Measurements from ENCODE around the gene ANGEL1.

- no peak for TF ChIP-seq REST (IDR thresholded peaks at IDR 0.05; ENCODE audit: borderline replicate concordance)
- TF ChIP-seq REST (CRISPR knock-in tag; IDR thresholded peaks at IDR 0.05; ENCODE audit: low read depth), result no peak
- no peak for TF ChIP-seq SMAD4 (CRISPR knock-in tag; conservative IDR thresholded peaks at IDR 0.05)
- no peak for TF ChIP-seq NR0B1 (IDR thresholded peaks at IDR 0.05; ENCODE audit: partially characterized antibody)
- no peak for TF ChIP-seq YY1 (IDR thresholded peaks at IDR 0.05; ENCODE audit: borderline replicate concordance in 1 of 3, control insufficient read depth in 1 of 3, extremely low read depth in 1 of 3, insufficient read depth in 3 of 3, insufficient read length in 1 of 3, insufficient replicate concordance in 2 of 3, low read depth in 1 of 3, low read length in 2 of 3)
- TF ChIP-seq CTCF (IDR thresholded peaks at IDR 0.05 in 2 of 3, conservative IDR thresholded peaks at IDR 0.05 in 1 of 3; ENCODE audit: insufficient read depth in 2 of 3, low read depth in 1 of 3, low read length in 3 of 3), result no peak
- no peak for TF ChIP-seq NR2C1 (IDR thresholded peaks at IDR 0.05)
- TF ChIP-seq NR2C1 (tag; IDR thresholded peaks at IDR 0.05), result no peak
- no peak for TF ChIP-seq JUND (IDR thresholded peaks at IDR 0.05; ENCODE audit: borderline replicate concordance, low read depth, low read length)
- TF ChIP-seq JUND (tag; IDR thresholded peaks at IDR 0.05; ENCODE audit: borderline replicate concordance, low read depth, low read length), result no peak
- no peak for TF ChIP-seq POLR3G (IDR thresholded peaks at IDR 0.05; ENCODE audit: extremely low read depth, insufficient read length, insufficient replicate concordance)
- no peak for TF ChIP-seq USF1 (CRISPR knock-in tag; IDR thresholded peaks at IDR 0.05)
- TF ChIP-seq MAFF (IDR thresholded peaks at IDR 0.05; ENCODE audit: low read length), result no peak
- no peak for TF ChIP-seq POLR2A (conservative IDR thresholded peaks at IDR 0.05)
- no peak for TF ChIP-seq RAD51 (IDR thresholded peaks at IDR 0.05; ENCODE audit: borderline replicate concordance, low read depth)
- no peak for TF ChIP-seq NKRF (IDR thresholded peaks at IDR 0.05; ENCODE audit: borderline replicate concordance)
These were observed 33.8 kb upstream of the ANGEL1 start for GRCh38 chr14:76846331-76847047.

All from K562 (cell line).